Measurements from ENCODE around the gene RAPGEF4. TPM values are rescaled to one million over a fixed set of nuclear protein-coding genes. Genes with fewer than 3 reads are reported as not detected.

The RAPGEF4 gene
- total RNA-seq, 1 experiment from 2014 or later = 0.62 TPM

- POLR2A ChIA-PET = no interaction called here
- no peak overlapping the region for H3K4me3 ChIP-seq (ENCODE audit: low read depth in 2 of 2, low read length in 2 of 2)
- DNase-seq (ENCODE audit: low read depth, low spot score) (no peak), ATAC-seq (no peak)
- H3K9me3 ChIP-seq (ENCODE audit: control insufficient read depth, insufficient read depth, low read depth, low read length) = no peaks in the 10 kb centered on the region
- H3K27me3 ChIP-seq (ENCODE audit: control insufficient read depth, insufficient read depth, low read length) = no peaks in the 10 kb centered on the region
- CTCF ChIA-PET = no interaction called here
- H3K27ac ChIP-seq (ENCODE audit: low read length) = 0 out of 2 replicates have a peak overlapping the region, but pooled peaks have one; percentile 21
- TF ChIP-seq POLR2AphosphoS5 (IDR thresholded peaks at IDR 0.05; ENCODE audit: low read depth, low read length) = no peak
- TF ChIP-seq TCF7L2 (IDR thresholded peaks at IDR 0.05; ENCODE audit: low read depth, low read length) = no peak
- TF ChIP-seq, protein P1, sequence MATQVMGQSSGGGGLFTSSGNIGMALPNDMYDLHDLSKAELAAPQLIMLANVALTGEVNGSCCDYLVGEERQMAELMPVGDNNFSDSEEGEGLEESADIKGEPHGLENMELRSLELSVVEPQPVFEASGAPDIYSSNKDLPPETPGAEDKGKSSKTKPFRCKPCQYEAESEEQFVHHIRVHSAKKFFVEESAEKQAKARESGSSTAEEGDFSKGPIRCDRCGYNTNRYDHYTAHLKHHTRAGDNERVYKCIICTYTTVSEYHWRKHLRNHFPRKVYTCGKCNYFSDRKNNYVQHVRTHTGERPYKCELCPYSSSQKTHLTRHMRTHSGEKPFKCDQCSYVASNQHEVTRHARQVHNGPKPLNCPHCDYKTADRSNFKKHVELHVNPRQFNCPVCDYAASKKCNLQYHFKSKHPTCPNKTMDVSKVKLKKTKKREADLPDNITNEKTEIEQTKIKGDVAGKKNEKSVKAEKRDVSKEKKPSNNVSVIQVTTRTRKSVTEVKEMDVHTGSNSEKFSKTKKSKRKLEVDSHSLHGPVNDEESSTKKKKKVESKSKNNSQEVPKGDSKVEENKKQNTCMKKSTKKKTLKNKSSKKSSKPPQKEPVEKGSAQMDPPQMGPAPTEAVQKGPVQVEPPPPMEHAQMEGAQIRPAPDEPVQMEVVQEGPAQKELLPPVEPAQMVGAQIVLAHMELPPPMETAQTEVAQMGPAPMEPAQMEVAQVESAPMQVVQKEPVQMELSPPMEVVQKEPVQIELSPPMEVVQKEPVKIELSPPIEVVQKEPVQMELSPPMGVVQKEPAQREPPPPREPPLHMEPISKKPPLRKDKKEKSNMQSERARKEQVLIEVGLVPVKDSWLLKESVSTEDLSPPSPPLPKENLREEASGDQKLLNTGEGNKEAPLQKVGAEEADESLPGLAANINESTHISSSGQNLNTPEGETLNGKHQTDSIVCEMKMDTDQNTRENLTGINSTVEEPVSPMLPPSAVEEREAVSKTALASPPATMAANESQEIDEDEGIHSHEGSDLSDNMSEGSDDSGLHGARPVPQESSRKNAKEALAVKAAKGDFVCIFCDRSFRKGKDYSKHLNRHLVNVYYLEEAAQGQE (IDR thresholded peaks at IDR 0.05; ENCODE audit: insufficient read depth in 1 of 2, low read depth in 2 of 2, low read length in 1 of 2) = no peak
- TF ChIP-seq CTCF (IDR thresholded peaks at IDR 0.05) = no peak
- no peak for TF ChIP-seq SIN3A (IDR thresholded peaks at IDR 0.05; ENCODE audit: borderline replicate concordance, insufficient read depth, low read depth, low read length)
- in situ Hi-C loops (cut with HindIII; ENCODE audit: low pct_unique_long_range_greater_than_20kb, low sequenced_read_pairs) = no loop called here
- BruUV-seq (replicated peaks) = no TSS peak
- no peaks in the 10 kb centered on the region for H3K36me3 ChIP-seq (ENCODE audit: control insufficient read depth, insufficient read depth, low read length)
- H3K4me1 ChIP-seq (ENCODE audit: control insufficient read depth, insufficient read depth, low read length) = no peaks in the 10 kb centered on the region
- intact Hi-C loops (cut with micrococcal nuclease; ENCODE audit: unreplicated experiment) = no loop called here
These were observed 273.1 kb downstream of the RAPGEF4 start for GRCh38 chr2:173008786-173009185.

- H3K9me3 ChIP-seq (ENCODE audit: control insufficient read depth, insufficient read depth, low read depth, low read length) = no peaks in the 10 kb centered on the region
- no peaks in the 10 kb centered on the region for H3K27me3 ChIP-seq (ENCODE audit: control insufficient read depth, insufficient read depth, low read length)
- no peak overlapping the region for H3K4me3 ChIP-seq (ENCODE audit: low read depth in 2 of 2, low read length in 2 of 2)
- CTCF ChIA-PET = no interaction called here
- no peaks in the 10 kb centered on the region for H3K36me3 ChIP-seq (ENCODE audit: control insufficient read depth, insufficient read depth, low read length)
- in situ Hi-C loops (cut with HindIII; ENCODE audit: low pct_unique_long_range_greater_than_20kb, low sequenced_read_pairs) (no loop called here), intact Hi-C loops (cut with micrococcal nuclease; ENCODE audit: unreplicated experiment) (no loop called here)
- DNase-seq (ENCODE audit: low read depth, low spot score) (no peak), ATAC-seq (no peak)
- BruUV-seq (replicated peaks) = no TSS peak
- POLR2A ChIA-PET = no interaction called here
- TF ChIP-seq TCF7L2 (IDR thresholded peaks at IDR 0.05; ENCODE audit: low read depth, low read length) (no peak), SIN3A (IDR thresholded peaks at IDR 0.05; ENCODE audit: borderline replicate concordance, insufficient read depth, low read depth, low read length) (no peak), POLR2AphosphoS5 (IDR thresholded peaks at IDR 0.05; ENCODE audit: low read depth, low read length) (no peak), CTCF (IDR thresholded peaks at IDR 0.05) (no peak)
- TF ChIP-seq, protein P1 (IDR thresholded peaks at IDR 0.05; ENCODE audit: insufficient read depth in 1 of 2, low read depth in 2 of 2, low read length in 1 of 2) = no peak
- no peaks in the 10 kb centered on the region for H3K4me1 ChIP-seq (ENCODE audit: control insufficient read depth, insufficient read depth, low read length)
- H3K27ac ChIP-seq (ENCODE audit: low read length) = no peak overlapping the region
These were observed 274.6 kb downstream of the RAPGEF4 start for GRCh38 chr2:173010233-173010632.

All from Panc1 (cell line).